Activated effector memory CD4-positive, alpha-beta T cell treated with anti-CD3 and anti-CD28 coated beads, Interleukin-2, amount 50 U/mL, for 16 hours (primary cell): ENCODE measurements around the gene FAIM2.

Source experiments
- DNase-seq: peaks from one replicate; pipeline ENCODE4 v3.0.0-alpha.2; 2020

FAIM2 gene

GRCh38 chr12:49917166-49917787, 13.6 kb upstream of the FAIM2 start:
- DNase-seq: no peak

DNA sequence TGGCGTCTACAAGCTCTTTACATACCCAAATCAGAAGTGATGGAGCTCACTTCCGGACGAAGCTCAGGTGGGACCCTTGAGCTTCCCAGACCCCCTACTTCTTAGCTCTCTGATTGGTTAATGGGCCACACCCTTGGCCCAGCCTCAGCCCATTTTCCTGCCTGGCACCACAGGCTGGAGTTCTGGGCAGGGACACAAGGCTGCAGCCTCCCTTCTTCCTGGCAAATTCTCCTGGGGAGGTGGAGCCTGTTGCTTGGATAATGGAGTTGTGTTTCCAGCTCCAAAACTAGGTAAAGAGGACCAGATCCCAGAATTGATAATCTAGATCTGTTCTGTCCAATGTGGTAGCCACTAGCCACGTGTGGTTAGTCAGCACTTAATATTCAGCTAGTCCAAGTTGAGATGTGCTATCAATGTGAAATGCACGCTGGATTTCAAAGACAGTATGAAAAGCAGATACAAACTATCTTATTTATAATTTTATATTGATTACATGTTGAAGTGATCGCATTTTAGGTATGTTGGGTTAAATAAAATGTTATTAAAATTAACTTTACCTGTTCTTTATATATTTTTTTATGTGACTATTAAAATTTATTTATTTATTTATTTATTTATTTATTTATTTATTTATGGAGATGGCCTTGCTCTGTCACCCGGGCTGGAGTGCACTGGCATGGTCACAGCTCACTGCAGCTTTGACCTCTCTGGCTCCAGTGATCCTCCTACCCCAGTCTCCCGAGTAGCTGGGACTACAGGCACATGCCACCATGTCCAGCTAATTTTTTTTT, 12.6 kb upstream of the FAIM2 start:
- DNase-seq: peak; percentile 21

DNA sequence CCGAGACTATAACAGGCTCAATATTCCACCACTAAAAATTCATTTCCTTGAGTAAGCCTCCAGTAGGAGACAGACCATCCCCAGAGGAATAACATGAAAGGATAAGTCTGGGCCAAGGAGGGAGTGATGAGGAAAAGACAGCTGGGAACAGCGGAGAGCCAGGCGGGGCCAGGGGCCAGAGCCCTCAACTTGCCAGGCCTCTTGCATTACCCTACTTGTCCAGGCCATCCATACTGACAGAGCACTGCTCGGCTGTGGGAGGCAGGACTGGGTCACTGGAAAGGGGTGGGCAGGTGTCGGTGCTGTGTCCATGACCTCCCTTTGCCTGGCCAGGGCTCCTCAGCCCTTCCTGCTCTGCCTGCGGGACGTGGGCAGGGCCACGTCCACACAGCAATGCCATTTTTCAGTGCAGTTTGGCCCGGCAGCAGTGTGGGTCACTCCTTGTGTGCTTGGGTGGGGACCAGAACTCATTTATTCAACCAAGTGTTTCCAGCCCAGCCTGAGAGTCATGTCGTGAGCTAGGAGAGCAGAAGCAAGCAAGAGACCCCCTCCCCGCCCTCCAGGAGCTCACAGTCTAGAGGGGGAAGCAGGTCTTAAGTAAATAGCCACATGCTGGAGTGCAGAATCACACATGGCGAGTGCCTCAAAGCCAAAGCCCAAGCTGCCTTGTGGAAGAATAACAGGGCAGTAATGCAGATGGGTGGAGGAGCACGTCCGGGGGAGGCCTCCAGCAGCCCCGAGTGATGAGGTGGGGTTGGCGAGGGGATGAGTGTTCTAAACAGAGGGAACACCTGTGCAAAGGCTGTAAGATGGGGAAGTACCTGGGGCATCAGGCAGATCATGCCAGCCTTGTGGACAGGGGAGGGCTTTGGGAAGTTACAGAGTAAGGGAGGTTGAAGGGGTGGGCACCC, 8.9 kb upstream of the FAIM2 start:
- peak; percentile 47 for DNase-seq

DNA sequence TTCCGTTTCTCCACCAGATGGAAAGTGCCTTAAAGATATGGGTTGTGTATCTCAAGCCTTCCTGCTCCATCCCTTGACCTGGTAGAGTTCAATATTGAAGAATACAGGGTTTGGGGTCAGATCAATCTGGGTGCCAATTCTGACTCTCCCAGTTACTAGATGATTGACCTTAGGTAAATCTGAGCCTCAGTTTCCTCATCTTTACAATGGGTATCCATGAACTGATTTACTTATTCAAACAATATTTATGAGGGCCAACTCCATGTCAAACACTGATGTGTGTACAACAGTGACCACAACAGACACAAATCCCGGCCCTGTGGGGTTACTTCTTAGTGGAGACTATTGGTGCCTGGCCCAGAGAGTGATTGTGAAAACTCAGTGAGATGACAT, 7.5 kb upstream of the FAIM2 start:
- no peak for DNase-seq

- no peak for DNase-seq
Measured at GRCh38 chr12:49910331-49911212, 6.9 kb upstream of the FAIM2 start.

- no peak for DNase-seq
Measured at GRCh38 chr12:49909826-49910225, 6.1 kb upstream of the FAIM2 start.

GRCh38 chr12:49909356-49909755, 5.7 kb upstream of the FAIM2 start:
- no peak for DNase-seq

DNA sequence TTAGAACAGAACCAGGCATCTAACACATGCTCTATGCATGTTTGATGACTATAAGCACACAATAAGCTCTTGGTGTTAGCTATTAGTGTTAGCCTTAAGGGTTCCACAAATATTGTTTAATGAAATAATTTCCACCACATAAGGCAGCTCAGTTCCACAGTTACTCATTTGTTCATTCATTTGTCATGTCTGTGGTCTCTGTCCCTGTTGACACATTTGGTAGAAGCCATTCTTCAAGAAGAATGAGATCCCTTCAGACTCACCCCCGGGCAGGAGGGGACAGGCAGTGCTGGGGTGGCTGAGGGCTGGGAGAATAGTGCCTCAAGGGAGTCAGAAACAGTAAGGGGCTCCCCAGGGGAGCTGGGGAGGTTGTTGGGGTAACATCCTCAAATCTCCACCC, 3.7 kb upstream of the FAIM2 start:
- DNase-seq: no peak

- no peak for DNase-seq
Measured at GRCh38 chr12:49905718-49906314, 2.1 kb upstream of the FAIM2 start.

- DNase-seq: no peak
Measured at GRCh38 chr12:49904601-49905000, 901 bp upstream of the FAIM2 start.

DNA sequence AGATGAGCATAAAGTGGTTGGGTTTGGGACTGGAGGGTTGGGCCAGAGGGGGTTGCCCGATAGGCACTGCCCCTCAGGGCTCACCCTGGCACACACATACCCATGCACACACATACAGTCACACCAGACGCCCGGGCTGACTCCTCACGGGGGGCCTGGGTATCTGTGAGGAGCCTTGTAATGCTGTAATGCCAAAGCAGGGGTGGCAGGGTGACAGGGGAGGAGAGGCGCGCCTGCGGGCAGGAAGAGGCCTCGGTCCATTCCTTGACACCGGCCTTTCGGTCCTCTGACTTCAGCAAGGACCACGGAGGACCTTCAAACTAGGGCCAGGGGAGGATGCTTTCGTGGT, 375 bp downstream of the FAIM2 start:
- no peak for DNase-seq

GRCh38 chr12:49902399-49903350, 1.0 kb downstream of the FAIM2 start:
- DNase-seq: no peak

GRCh38 chr12:49901986-49902385, 1.7 kb downstream of the FAIM2 start:
- no peak for DNase-seq

GRCh38 chr12:49901026-49901425, 2.7 kb downstream of the FAIM2 start:
- no peak for DNase-seq

DNA sequence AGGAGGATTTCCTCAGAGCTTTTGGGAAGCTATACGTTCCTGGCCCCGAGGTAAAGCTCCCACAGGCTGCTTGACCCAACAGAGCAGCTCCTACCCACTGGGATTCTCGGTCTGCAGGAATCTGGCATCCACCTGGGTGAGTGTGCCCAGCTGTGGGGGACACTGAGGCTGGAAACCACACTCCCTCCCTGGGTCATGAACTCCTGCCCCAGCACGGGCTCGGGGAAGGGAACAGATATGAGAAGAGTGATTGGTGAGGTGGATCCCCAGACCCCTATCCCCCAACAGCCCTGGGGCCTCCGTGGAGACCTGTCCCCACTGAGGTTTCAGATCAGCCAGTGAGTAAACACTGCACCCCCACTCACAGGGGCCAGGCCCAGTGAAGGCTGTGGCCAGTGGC, 3.3 kb downstream of the FAIM2 start:
- DNase-seq: no peak

DNA sequence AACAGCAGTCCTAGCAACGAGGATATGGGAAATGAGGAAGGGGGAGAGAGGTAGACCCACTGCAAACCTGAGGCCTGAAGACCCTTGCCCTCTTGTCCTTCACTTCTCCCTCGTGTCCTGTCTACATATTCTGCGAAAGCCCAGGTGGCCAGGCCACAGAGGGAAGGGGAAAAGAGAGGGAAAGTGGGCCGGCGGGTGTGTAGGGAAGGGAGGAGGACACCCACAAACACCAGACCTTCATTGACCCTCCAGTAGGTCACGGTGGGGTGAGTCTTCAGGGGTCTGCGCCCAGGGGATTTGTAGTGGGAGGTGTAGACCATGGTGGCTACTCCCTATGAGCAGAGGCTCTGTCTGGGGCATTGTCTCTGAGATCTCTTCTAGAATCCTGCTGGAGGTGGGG, 3.8 kb downstream of the FAIM2 start:
- DNase-seq: no peak

GRCh38 chr12:49899286-49899843, 4.3 kb downstream of the FAIM2 start:
- no peak for DNase-seq

GRCh38 chr12:49897276-49897675, 6.4 kb downstream of the FAIM2 start:
- no peak for DNase-seq

DNA sequence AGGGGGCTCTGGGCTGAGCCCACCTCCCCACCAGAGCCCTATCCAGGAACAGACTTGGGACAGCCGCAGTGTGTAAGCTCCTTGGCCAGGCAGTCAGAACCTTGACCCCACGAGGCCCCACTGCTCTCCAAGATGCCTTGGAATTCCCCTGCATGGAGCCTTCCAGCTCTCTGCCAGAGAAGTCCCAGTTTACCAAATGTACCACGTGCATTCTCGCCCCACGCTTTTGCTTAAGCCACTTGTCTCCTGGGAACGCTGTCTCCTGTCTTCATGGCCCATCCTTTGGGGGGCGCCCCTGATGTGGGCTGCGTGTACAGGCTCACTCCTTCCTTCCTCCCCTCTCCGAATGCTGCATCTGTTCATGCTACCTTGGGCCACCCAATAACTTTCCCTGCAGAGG, 7.9 kb downstream of the FAIM2 start:
- no peak for DNase-seq

DNA sequence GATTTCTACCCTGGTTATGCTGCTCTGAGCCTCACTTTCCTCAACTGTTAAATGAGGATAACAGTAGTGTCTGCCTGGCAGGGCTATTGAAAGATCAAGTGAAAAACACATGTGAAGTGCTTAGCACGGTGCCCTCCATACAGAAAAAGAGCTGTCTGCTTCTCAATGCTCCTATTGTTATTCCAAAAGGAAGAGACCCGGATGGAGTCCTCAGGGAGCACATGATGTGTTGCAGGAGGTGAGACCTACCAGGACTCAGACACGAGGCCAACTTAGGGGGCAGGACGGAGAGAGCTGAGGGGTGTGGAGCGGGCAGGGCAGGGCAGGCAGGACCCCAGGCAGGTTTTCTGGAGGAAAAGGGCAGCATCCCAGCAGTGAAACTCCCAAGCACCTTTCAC, 8.9 kb downstream of the FAIM2 start:
- no peak for DNase-seq
